HEK293 (cell line): ENCODE measurements around the gene ENDOG.

Experiments used
- CTCF ChIA-PET: fragments of 350-600 bp; formaldehyde crosslinking; extraction: SDS; loops from one replicate; lab custom pipeline; 2021; ENCODE audit warnings: antibody characterized with exemption; lab: Yijun Ruan, JAX
- POLR2A ChIA-PET: fragments of 300-600 bp; formaldehyde crosslinking; extraction: SDS; loops from one replicate; lab custom pipeline; 2020; ENCODE audit warnings: antibody characterized with exemption, inconsistent platforms; lab: Yijun Ruan, JAX
- H3K27ac ChIP-seq: fragments of 200-500 bp; sonication (Bioruptor generic); 2 replicates; pipeline ENCODE4 v1.5.1; 2014; ENCODE audit warnings: low read depth, low read length, control low read depth, inconsistent platforms; ENCODE audit errors: extremely low read depth
- H3K36me3 ChIP-seq, 2 experiments: fragments of 200-500 bp in 1 of 2; sonication (Bioruptor generic) in 1 of 2; 1 replicate in 1 of 2; 2 replicates in 1 of 2; pipeline ENCODE4 v1.5.1; 2014 to 2017; ENCODE audit warnings: inconsistent platforms in 2 of 2, low read length in 2 of 2; ENCODE audit not compliant: control insufficient read depth in 2 of 2, insufficient read depth in 1 of 2
- H3K4me1 ChIP-seq: fragments of 200-500 bp; sonication (Bioruptor generic); 2 replicates; pipeline ENCODE4 v1.5.1; 2014; ENCODE audit warnings: mild to moderate bottlenecking, low read length, inconsistent platforms; ENCODE audit not compliant: control insufficient read depth, insufficient read depth
- H3K4me3 ChIP-seq: 2 replicates; pipeline ENCODE4 v1.5.1; 2011; ENCODE audit warnings: low read depth, mild to moderate bottlenecking, control low read depth, low read length, moderate library complexity
- H3K9me3 ChIP-seq: fragments of 200-500 bp; sonication (Bioruptor generic); 2 replicates; pipeline ENCODE4 v1.5.1; 2014; ENCODE audit warnings: low read depth, low read length, inconsistent platforms; ENCODE audit not compliant: control insufficient read depth, insufficient read depth
- EGR2 ChIP-seq: fragments of 450-650 bp; formaldehyde crosslinking; IDR thresholded peaks from 2 replicates; pipeline ENCODE4 v1.5.1; 2016; ENCODE audit warnings: low read depth, missing biosample characterization, missing genetic modification characterization
- GFI1B ChIP-seq: fragments of 450-650 bp; formaldehyde crosslinking; IDR thresholded peaks from 2 replicates; pipeline ENCODE4 v1.5.1; 2016; ENCODE audit warnings: missing biosample characterization, missing genetic modification characterization
- HOXD13 ChIP-seq: sonication (generic); formaldehyde crosslinking; IDR thresholded peaks from 2 replicates; pipeline ENCODE4 v1.8.0; 2022; ENCODE audit warnings: missing genetic modification reagents, borderline replicate concordance
- OSR2 ChIP-seq: fragments of 450-650 bp; formaldehyde crosslinking; IDR thresholded peaks from 2 replicates; pipeline ENCODE4 v1.5.1; 2016; ENCODE audit warnings: missing biosample characterization, missing genetic modification characterization
- ZFHX2 ChIP-seq: fragments of 450-650 bp; formaldehyde crosslinking; conservative IDR thresholded peaks from 2 replicates; pipeline ENCODE4 v1.5.1; 2016; ENCODE audit warnings: missing biosample characterization, missing genetic modification characterization
- ZNF354C ChIP-seq: fragments of 450-650 bp; formaldehyde crosslinking; IDR thresholded peaks from 2 replicates; pipeline ENCODE4 v1.5.1; 2016; ENCODE audit warnings: missing biosample characterization, missing genetic modification characterization, low read depth, borderline replicate concordance
- ZNF501 ChIP-seq: fragments of 450-650 bp; formaldehyde crosslinking; IDR thresholded peaks from 2 replicates; pipeline ENCODE4 v1.5.1; 2016; ENCODE audit warnings: missing biosample characterization, missing genetic modification characterization
- ZNF521 ChIP-seq: fragments of 450-650 bp; formaldehyde crosslinking; IDR thresholded peaks from 2 replicates; pipeline ENCODE4 v1.5.1; 2017; ENCODE audit warnings: missing biosample characterization, mild to moderate bottlenecking, missing genetic modification characterization
- ZNF626 ChIP-seq: fragments of 450-650 bp; sonication (Bioruptor Pico); formaldehyde crosslinking; IDR thresholded peaks from 2 replicates; pipeline ENCODE4 v1.5.1; 2018; ENCODE audit warnings: missing biosample characterization, missing genetic modification characterization, inconsistent platforms
- ZNF658 ChIP-seq: fragments of 450-650 bp; formaldehyde crosslinking; IDR thresholded peaks from 2 replicates; pipeline ENCODE4; 2016; ENCODE audit warnings: missing biosample characterization, missing genetic modification characterization
- TF ChIP-seq, protein P1 (sequence below): fragments of 450-650 bp; formaldehyde crosslinking; IDR thresholded peaks from 2 replicates; pipeline ENCODE4 v1.5.1; 2016; ENCODE audit warnings: missing biosample characterization, missing genetic modification characterization
- TF ChIP-seq, protein P2 (sequence below): fragments of 450-650 bp; formaldehyde crosslinking; IDR thresholded peaks from 2 replicates; pipeline ENCODE4 v1.5.1; 2016; ENCODE audit warnings: missing biosample characterization, missing genetic modification characterization
- TF ChIP-seq, protein P3 (sequence below): fragments of 450-650 bp; formaldehyde crosslinking; IDR thresholded peaks from 2 replicates; pipeline ENCODE4 v1.5.1; 2017; ENCODE audit warnings: missing biosample characterization, missing genetic modification characterization
- TF ChIP-seq, protein P4 (sequence below): fragments of 450-650 bp; formaldehyde crosslinking; IDR thresholded peaks from 2 replicates; pipeline ENCODE4 v1.5.1; 2017; ENCODE audit warnings: missing biosample characterization, missing genetic modification characterization

The ENDOG gene

DNA sequence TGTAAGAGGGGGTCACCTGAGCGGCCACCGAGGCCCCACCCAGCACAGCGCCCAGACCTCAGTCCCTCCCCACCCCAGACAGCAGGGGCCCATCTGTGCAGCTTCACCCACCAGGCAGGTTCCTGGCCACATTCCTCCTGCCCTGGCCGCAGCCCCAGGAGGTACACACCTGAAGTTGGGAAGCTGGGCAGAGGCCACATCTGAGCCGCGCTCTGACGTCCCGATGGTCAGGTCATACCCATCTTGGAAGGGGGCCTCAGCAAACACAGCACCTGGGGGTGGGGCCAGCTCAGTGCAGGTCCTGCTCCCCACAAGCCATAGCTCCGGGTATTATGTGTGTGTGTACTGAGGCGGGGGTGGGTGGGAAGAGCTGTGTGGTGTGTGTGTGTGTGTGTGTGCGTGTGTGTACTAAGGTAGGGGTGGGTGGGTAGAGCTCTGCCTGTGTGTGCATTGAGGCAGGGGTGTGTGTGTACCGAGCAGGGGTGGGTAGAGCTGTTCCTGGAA lies 5.7 kb downstream of the ENDOG start:
- H3K9me3 ChIP-seq: no peaks in the 10 kb centered on the region
- H3K4me3 ChIP-seq: no peak overlapping the region
- H3K36me3 ChIP-seq: peaks cover 8 to 84% of the 10 kb centered on the region in 2 experiments; a peak in 2 of 3 replicates
- ChIA-PET CTCF (interaction anchor here (0.6 to 1.1 kb wide), 2 partner anchors 11 to 104 kb away, joined by 3 to 4 read pairs; no protein-coding TSS in a partner anchor), POLR2A (interaction anchor here (0.6 kb wide), 1 partner anchor 12 kb away, joined by 4 read pairs; no protein-coding TSS in a partner anchor)
- H3K27ac ChIP-seq: no peak overlapping the region
- no peaks in the 10 kb centered on the region for H3K4me1 ChIP-seq
- TF ChIP-seq ZNF501: no peak
- TF ChIP-seq ZNF521: no peak
- TF ChIP-seq ZNF354C (tag by site-specific recombination): no peak
- TF ChIP-seq GFI1B (tag by site-specific recombination): no peak
- no peak for TF ChIP-seq HOXD13 (CRISPR knock-in tag)
- TF ChIP-seq OSR2 (tag by site-specific recombination): no peak
- TF ChIP-seq ZNF658 (tag by site-specific recombination): no peak
- TF ChIP-seq, protein P1, sequence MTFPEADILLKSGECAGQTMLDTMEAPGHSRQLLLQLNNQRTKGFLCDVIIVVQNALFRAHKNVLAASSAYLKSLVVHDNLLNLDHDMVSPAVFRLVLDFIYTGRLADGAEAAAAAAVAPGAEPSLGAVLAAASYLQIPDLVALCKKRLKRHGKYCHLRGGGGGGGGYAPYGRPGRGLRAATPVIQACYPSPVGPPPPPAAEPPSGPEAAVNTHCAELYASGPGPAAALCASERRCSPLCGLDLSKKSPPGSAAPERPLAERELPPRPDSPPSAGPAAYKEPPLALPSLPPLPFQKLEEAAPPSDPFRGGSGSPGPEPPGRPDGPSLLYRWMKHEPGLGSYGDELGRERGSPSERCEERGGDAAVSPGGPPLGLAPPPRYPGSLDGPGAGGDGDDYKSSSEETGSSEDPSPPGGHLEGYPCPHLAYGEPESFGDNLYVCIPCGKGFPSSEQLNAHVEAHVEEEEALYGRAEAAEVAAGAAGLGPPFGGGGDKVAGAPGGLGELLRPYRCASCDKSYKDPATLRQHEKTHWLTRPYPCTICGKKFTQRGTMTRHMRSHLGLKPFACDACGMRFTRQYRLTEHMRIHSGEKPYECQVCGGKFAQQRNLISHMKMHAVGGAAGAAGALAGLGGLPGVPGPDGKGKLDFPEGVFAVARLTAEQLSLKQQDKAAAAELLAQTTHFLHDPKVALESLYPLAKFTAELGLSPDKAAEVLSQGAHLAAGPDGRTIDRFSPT (tag by site-specific recombination): no peak
- TF ChIP-seq, protein P2, sequence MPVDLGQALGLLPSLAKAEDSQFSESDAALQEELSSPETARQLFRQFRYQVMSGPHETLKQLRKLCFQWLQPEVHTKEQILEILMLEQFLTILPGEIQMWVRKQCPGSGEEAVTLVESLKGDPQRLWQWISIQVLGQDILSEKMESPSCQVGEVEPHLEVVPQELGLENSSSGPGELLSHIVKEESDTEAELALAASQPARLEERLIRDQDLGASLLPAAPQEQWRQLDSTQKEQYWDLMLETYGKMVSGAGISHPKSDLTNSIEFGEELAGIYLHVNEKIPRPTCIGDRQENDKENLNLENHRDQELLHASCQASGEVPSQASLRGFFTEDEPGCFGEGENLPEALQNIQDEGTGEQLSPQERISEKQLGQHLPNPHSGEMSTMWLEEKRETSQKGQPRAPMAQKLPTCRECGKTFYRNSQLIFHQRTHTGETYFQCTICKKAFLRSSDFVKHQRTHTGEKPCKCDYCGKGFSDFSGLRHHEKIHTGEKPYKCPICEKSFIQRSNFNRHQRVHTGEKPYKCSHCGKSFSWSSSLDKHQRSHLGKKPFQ (tag by site-specific recombination): no peak
- TF ChIP-seq, protein P3, sequence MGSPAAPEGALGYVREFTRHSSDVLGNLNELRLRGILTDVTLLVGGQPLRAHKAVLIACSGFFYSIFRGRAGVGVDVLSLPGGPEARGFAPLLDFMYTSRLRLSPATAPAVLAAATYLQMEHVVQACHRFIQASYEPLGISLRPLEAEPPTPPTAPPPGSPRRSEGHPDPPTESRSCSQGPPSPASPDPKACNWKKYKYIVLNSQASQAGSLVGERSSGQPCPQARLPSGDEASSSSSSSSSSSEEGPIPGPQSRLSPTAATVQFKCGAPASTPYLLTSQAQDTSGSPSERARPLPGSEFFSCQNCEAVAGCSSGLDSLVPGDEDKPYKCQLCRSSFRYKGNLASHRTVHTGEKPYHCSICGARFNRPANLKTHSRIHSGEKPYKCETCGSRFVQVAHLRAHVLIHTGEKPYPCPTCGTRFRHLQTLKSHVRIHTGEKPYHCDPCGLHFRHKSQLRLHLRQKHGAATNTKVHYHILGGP (tag by site-specific recombination): 0 out of 2 replicates have a peak, but pooled peaks have one; percentile 36
- peak; percentile 89 for TF ChIP-seq EGR2 (tag by site-specific recombination)
- peak; percentile 85 for TF ChIP-seq ZFHX2
- TF ChIP-seq, protein P4, sequence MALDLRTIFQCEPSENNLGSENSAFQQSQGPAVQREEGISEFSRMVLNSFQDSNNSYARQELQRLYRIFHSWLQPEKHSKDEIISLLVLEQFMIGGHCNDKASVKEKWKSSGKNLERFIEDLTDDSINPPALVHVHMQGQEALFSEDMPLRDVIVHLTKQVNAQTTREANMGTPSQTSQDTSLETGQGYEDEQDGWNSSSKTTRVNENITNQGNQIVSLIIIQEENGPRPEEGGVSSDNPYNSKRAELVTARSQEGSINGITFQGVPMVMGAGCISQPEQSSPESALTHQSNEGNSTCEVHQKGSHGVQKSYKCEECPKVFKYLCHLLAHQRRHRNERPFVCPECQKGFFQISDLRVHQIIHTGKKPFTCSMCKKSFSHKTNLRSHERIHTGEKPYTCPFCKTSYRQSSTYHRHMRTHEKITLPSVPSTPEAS (tag by site-specific recombination): peak; percentile 94
- TF ChIP-seq, all 188 proteins: peak for 4

DNA sequence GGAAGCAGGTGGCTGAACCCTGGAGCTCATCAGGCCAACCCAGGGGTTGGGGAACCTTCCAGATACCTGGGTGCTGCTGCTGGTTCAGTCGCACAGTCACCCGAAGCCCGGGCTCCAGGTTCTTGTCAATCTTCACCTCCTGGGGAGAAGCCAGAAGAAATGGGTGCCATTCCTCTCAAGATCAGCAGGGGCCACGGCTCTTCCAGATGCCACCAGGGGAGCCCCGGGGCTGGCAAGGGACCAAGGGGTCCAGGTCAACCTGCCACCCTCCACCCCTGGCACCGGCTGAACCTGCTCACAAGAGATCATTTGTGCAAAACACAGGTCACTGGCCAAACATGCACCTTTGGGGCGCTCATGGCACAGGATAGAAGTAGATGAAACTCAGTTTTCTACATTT lies 6.6 kb downstream of the ENDOG start:
- Histone ChIP-seq H3K4me3 (no peak overlapping the region), H3K4me1 (no peaks in the 10 kb centered on the region), H3K36me3 (peaks cover 8 to 83% of the 10 kb centered on the region in 2 experiments; a peak in 2 of 3 replicates), H3K27ac (no peak overlapping the region), H3K9me3 (no peaks in the 10 kb centered on the region)
- ChIA-PET CTCF (interaction anchor here (0.6 kb wide), 2 partner anchors 56 to 463 kb away, joined by 3 read pairs; no protein-coding TSS in a partner anchor), POLR2A (no interaction called here)
- TF ChIP-seq ZNF626 (tag by site-specific recombination): no peak
